GM18511 (cell line): ENCODE measurements around the gene CEP85.
A peak's percentile ranks its signal among the peaks of the same experiment; 100 is the strongest.
"Not testable (repeated sequence)": the region's sequence is repeated elsewhere in the genome, so short reads cannot be mapped to it uniquely, and the experiment has no call there.

Experiments
- ATAC-seq: cut with Tn5 transposase; IDR thresholded peaks from one replicate; pipeline ENCODE4 v1.9.1; 2021; ENCODE audit warnings: mild to moderate bottlenecking, moderate library complexity; ENCODE audit not compliant: unreplicated experiment

The CEP85 gene

GRCh38 chr1:26290122-26290881, 56.3 kb downstream of the CEP85 start:
- ATAC-seq, result no peak

GRCh38 chr1:26290882-26291261, 56.9 kb downstream of the CEP85 start:
- no peak for ATAC-seq

- ATAC-seq, result no peak
Measured at GRCh38 chr1:26291433-26291832, 57.4 kb downstream of the CEP85 start.

- no peak for ATAC-seq
Measured at GRCh38 chr1:26291939-26292338, 57.9 kb downstream of the CEP85 start.

- ATAC-seq, result not testable (repeated sequence)
Measured at GRCh38 chr1:26292735-26293134, 58.7 kb downstream of the CEP85 start.

- no peak for ATAC-seq
Measured at GRCh38 chr1:26293911-26294463, 60.0 kb downstream of the CEP85 start.

GRCh38 chr1:26295194-26296138, 61.5 kb downstream of the CEP85 start:
- ATAC-seq, result no peak

- ATAC-seq, result no peak
Measured at GRCh38 chr1:26296340-26297056, 62.5 kb downstream of the CEP85 start.

GRCh38 chr1:26297057-26297790, 63.2 kb downstream of the CEP85 start:
- no peak for ATAC-seq

- no peak for ATAC-seq
Measured at GRCh38 chr1:26297791-26298124, 63.8 kb downstream of the CEP85 start.

GRCh38 chr1:26300578-26301275, 66.7 kb downstream of the CEP85 start:
- ATAC-seq, result no peak

- ATAC-seq, result no peak
Measured at GRCh38 chr1:26302733-26303405, 68.9 kb downstream of the CEP85 start.

- peak; percentile 11 for ATAC-seq
Measured at GRCh38 chr1:26305667-26306289, 71.8 kb downstream of the CEP85 start.

- peak; percentile 99 for ATAC-seq
Measured at GRCh38 chr1:26306290-26307229, 72.6 kb downstream of the CEP85 start, which contains the start of gene UBXN11. TSS of gene UBXN11 (minus strand) at chr1:26306636. CDS start at chr1:26302883, 3,753 bp downstream.

GRCh38 chr1:26307363-26307781, 73.4 kb downstream of the CEP85 start:
- no peak for ATAC-seq

- not testable (repeated sequence) for ATAC-seq
Measured at GRCh38 chr1:26307966-26308899, 74.2 kb downstream of the CEP85 start.
